SH-SY5Y (cell line): ENCODE measurements around the gene IFI6.

Source experiments
- GATA2 ChIP-seq: IDR thresholded peaks from 2 replicates; pipeline ENCODE4 v1.6.1; 2011; ENCODE audit warnings: mild to moderate bottlenecking, low read depth, low read length
- GATA3 ChIP-seq: IDR thresholded peaks from 2 replicates; pipeline ENCODE4 v1.6.1; 2011; ENCODE audit warnings: low read depth, mild to moderate bottlenecking, low read length, moderate library complexity

DNA sequence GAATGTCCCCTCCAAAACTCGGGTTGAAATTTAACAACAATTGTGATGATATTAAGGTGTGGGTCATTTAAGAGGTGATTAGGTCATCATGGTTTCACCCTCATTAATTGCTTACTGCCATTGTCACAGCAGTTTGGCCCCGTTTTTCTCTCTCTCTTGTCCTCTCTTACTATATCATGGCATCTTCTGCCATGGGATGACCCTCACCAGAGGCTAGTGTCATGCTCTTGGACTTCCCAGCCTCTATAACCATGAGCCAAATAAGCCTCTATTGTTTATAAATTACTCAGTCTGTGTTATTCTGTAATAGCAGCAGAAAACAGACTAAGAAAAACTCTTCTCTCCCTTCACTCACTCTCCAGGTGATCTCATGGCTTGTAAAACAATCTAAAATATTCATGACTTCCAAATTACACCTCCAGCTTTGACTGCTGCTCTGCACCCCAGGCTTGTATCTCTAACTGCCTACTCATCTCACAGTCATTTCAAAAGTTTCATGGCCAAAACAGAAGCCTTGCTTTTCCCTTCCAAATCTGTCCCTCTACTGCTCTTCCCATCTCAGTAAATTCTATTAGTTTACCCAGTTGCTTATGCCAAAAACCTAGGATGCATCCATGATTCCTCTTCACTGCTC is 44.4 kb upstream of the IFI6 start:
- TF ChIP-seq GATA2 (no peak), GATA3 (no peak)
